Measurements from ENCODE around the gene PAPPA.

DNA sequence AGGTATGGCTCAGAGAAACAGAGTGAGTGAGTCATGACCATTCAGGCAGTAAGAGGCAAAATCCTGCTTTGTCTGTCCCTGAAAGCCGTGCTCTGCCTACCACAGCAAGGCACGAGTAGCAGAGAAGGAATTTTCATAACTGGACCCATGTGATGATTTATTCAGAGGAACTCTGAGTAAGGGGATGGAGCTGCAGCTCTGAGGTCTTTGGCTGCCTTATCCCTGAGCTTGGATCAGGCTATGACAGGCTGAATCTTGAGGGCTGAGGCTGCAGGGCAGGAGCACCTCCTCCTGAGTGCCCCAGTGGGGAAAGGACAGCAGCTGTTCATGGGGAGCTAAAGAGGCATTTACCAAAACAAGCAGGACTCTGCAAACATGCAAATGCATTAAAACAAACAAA is 183.4 kb downstream of the PAPPA start:
- TF ChIP-seq CTCF (IDR thresholded peaks at IDR 0.05; ENCODE audit: low read depth, low read length) = no peak
- no peak for TF ChIP-seq MYC (IDR thresholded peaks at IDR 0.05; ENCODE audit: low read depth, low read length)
